Astrocyte of the cerebellum (primary cell): Measurements from ENCODE around the gene MAL.

Source experiments
- DNase-seq: peaks from one replicate; pipeline ENCODE4 v3.0.0-alpha.2; 2011; ENCODE audit warnings: low read depth
- H3K4me3 ChIP-seq: 2 replicates; pipeline ENCODE4 v1.5.1; 2011; ENCODE audit warnings: mild to moderate bottlenecking, low read depth, low read length, moderate library complexity
- in situ Hi-C: cut with HindIII; loops from 2 replicates; pipeline ENCODE4 v1.10.0; 2017; ENCODE audit warnings: low sequenced_read_pairs
- TF ChIP-seq, protein P1 (sequence below): IDR thresholded peaks from 2 replicates; pipeline ENCODE4 v1.5.1; 2012; ENCODE audit warnings: low read length, low read depth, moderate library complexity, mild to moderate bottlenecking; ENCODE audit errors: missing control alignments

MAL gene

DNA sequence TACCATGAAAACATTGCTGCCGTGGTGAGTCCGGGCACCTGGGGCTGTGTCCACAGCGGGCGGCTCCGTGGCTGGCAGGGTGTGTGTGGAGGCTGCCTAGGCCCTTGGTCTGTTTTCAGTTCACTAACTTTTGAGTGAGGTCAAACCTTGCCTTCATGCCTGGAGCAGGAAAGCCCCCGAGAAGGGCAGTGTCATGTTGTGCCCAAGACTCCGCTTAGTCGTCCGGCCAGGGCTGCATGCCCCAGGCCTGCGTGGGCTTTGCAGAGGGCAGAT lies 24.1 kb downstream of the MAL start:
- TF ChIP-seq, protein P1, sequence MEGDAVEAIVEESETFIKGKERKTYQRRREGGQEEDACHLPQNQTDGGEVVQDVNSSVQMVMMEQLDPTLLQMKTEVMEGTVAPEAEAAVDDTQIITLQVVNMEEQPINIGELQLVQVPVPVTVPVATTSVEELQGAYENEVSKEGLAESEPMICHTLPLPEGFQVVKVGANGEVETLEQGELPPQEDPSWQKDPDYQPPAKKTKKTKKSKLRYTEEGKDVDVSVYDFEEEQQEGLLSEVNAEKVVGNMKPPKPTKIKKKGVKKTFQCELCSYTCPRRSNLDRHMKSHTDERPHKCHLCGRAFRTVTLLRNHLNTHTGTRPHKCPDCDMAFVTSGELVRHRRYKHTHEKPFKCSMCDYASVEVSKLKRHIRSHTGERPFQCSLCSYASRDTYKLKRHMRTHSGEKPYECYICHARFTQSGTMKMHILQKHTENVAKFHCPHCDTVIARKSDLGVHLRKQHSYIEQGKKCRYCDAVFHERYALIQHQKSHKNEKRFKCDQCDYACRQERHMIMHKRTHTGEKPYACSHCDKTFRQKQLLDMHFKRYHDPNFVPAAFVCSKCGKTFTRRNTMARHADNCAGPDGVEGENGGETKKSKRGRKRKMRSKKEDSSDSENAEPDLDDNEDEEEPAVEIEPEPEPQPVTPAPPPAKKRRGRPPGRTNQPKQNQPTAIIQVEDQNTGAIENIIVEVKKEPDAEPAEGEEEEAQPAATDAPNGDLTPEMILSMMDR = no peak
- no peak for DNase-seq
- no peak overlapping the region for H3K4me3 ChIP-seq
- in situ Hi-C loops = no loop called here

DNA sequence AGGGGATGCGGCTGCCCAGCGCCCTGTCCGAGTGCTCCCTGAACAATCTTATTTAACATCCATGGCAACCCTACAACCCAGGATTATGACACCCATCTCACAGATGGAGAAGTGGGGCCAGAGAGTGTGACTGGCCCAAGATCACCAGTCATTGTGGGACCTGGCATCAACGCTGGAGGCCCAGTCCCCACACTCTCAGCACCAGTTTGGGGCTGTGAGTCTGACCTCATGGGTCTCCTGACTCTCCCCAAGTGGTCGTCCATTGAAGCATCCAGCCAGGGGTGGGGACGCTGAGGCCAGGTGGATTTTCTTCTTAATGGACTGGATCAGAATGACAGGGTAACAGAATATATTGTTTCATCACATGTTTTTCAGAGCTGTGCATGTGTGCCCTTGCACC lies 24.5 kb downstream of the MAL start:
- TF ChIP-seq, protein P1 = no peak
- no peak for DNase-seq
- H3K4me3 ChIP-seq = no peak overlapping the region
- in situ Hi-C loops = no loop called here

DNA sequence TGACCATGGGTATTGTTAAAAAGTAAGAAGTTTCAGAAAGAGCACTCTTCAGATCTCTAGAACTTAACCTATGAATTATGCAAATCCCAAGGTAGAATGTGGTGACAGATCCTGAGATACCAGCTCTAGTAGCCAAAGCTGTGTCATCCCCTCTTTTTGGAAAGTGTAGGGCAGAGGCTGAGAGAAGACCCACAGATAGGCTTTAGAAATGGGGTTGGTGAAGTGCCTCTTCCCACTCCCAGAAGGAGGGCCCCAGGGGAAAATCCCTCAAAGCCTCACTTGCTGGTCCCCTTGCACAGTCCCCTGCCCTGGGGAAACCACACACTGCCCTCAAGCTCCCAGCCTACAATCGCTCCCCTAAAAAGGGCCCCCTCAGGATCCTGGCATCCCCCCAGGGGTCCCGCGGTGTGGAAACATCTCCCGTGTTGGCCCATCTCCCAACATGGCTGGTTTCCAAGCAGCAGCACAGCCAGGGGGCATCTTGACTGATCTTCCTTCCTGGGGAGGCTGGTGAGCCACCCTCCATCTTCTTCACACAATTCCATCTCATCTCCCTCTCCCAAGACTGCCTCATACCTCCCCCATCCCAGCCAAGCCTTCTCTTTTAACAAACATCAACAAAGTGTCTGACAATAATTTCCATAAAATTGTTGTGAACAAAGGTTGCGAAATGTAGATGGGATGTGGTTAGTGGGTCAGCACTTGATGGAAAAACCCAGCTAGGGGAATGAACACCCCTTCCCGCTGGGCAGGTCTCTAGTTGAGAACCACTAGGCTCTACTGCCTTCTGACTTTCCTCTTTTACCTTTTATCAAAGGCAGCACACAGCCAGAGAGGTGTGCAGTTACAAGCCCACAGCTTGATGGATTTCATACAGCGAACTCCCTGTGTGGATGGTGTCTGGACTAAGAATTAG lies 25.1 kb downstream of the MAL start:
- TF ChIP-seq, protein P1 = no peak
- no peak for DNase-seq
- H3K4me3 ChIP-seq = no peak overlapping the region
- in situ Hi-C loops = no loop called here

DNA sequence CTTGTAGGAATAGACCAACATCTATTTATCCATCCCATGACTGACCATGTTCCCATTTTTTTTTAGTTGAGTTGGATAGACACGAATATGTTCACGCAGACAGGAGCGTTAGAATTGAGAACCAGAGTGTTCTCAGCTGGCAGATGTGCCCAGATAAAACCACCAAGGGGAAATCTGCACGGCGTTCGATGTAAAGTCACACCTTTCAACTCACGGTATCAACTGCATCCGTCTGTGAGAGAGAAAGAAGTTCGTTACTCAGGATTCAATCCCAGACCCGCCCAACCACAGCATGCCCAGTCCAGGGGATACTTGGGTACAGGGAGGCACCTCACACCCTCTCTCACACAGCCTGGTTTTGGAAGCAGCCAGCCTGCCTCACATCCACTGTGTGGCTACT lies 26.1 kb downstream of the MAL start:
- TF ChIP-seq, protein P1 = no peak
- DNase-seq = no peak
- in situ Hi-C loops = no loop called here
- H3K4me3 ChIP-seq = no peak overlapping the region

DNA sequence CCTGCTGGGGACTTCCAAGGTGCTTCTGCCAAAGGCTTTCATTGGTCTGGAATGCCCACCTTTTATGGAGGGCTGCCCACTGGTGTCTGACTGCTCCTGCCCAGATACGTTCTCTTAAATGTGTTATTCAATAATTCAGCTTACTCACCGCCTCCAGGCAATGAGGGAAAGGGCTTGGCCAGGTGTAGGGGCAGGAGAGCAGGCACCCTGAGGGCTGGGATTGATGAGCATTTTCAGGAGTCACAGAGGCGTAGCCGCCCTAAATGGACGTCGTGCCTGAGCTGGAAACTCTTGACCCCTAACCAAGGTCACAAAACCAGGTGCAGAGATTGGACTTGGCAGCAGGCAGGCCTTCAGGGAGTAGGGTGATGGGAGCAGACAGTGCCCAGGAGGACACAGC lies 26.8 kb downstream of the MAL start:
- in situ Hi-C loops = no loop called here
- H3K4me3 ChIP-seq = no peak overlapping the region
- no peak for DNase-seq
- TF ChIP-seq, protein P1 = no peak

DNA sequence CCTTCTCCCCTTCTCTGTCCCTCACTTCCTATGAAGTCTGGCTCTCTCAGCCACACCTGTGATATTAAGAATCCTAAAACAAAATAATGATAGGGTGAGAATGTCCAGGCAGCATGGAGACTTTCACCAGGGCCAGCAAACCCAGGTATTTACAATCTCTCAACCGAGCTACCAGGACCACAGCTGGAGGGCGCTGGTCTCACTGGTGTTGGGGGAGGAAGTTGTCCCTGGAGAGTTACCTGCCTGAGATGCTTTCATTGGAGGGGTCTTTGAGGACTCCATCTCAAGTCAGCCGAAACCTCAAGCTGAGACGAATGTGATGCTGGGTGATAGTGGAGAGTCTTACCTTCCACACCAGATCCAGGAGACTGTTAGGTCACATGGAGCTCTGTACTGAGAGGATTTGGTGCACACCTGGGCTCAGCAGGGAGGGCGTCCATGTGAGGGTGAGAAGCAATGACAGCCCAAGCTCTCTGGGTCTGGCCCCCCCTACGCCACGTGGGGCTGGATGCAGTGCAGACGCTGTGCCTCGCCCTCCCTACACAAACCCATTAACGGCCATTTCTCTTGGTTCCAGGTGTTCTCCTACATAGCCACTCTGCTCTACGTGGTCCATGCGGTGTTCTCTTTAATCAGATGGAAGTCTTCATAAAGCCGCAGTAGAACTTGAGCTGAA lies 27.4 kb downstream of the MAL start:
- TF ChIP-seq, protein P1 = no peak
- in situ Hi-C loops = no loop called here
- no peak for DNase-seq
- no peak overlapping the region for H3K4me3 ChIP-seq
